WTC11 (cell line): ENCODE measurements around the gene CAMP. TPM values are rescaled to one million over a fixed set of nuclear protein-coding genes. Genes with fewer than 3 reads are reported as not detected.
"Not testable (repeated sequence)": the region's sequence is repeated elsewhere in the genome, so short reads cannot be mapped to it uniquely, and the experiment has no call there.

Experiments used
- ATAC-seq: fragments of 200-7000 bp; cut with Tn5 transposase; 2 replicates; pipeline ENCODE4 v1.10.0; 2021; ENCODE audit warnings: mild to moderate bottlenecking, moderate library complexity
- CTCF ChIA-PET: fragments of 300-600 bp; sonication (Branson Sonifier 250); formaldehyde crosslinking; loops from one replicate; lab custom pipeline; 2021; ENCODE audit warnings: antibody characterized with exemption; lab: Charles Lee
- POLR2A ChIA-PET: fragments of 350-600 bp; sonication (Branson Sonifier 250); formaldehyde crosslinking; loops from one replicate; lab custom pipeline; 2021; ENCODE audit warnings: antibody characterized with exemption; lab: Charles Lee
- DNase-seq: peaks from one replicate; pipeline ENCODE4 v3.0.0; 2021; ENCODE audit warnings: low spot score
- H3K27ac Mint-ChIP-seq: 2 replicates; pipeline ENCODE4 v1.8.0; 2021; ENCODE audit warnings: mixed read lengths
- H3K27me3 Mint-ChIP-seq: 2 replicates; pipeline ENCODE4 v1.8.0; 2021; ENCODE audit warnings: low read depth, mild to moderate bottlenecking, moderate library complexity, mixed read lengths
- H3K36me3 Mint-ChIP-seq: 2 replicates; pipeline ENCODE4 v1.8.0; 2021; ENCODE audit warnings: mixed read lengths
- H3K4me1 Mint-ChIP-seq: 2 replicates; pipeline ENCODE4 v1.8.0; 2022; ENCODE audit warnings: mixed read lengths
- H3K4me3 Mint-ChIP-seq: 2 replicates; pipeline ENCODE4 v1.8.0; 2021; ENCODE audit warnings: mild to moderate bottlenecking, moderate library complexity, mixed read lengths
- H3K9me3 Mint-ChIP-seq: 2 replicates; pipeline ENCODE4 v1.8.0; 2021; ENCODE audit warnings: mixed read lengths
- CREB1 ChIP-seq: sonication (generic); formaldehyde crosslinking; IDR thresholded peaks from 2 replicates; pipeline ENCODE4 v1.8.0; 2023; ENCODE audit warnings: mild to moderate bottlenecking, missing genetic modification reagents
- FOXK1 ChIP-seq: sonication (generic); formaldehyde crosslinking; IDR thresholded peaks from 2 replicates; pipeline ENCODE4 v1.8.0; 2022; ENCODE audit warnings: mild to moderate bottlenecking, moderate library complexity, missing genetic modification reagents
- JUN ChIP-seq: sonication (generic); formaldehyde crosslinking; IDR thresholded peaks from 2 replicates; pipeline ENCODE4 v1.8.0; 2023; ENCODE audit warnings: mild to moderate bottlenecking, missing genetic modification reagents
- NR2C2 ChIP-seq: sonication (generic); formaldehyde crosslinking; IDR thresholded peaks from 2 replicates; pipeline ENCODE4 v1.8.0; 2022; ENCODE audit warnings: mild to moderate bottlenecking, missing genetic modification reagents
- RORB ChIP-seq: fragments of 250-450 bp; sonication (Bioruptor Pico); IDR thresholded peaks from 2 replicates; pipeline ENCODE4 v1.9.0; 2021; ENCODE audit warnings: mild to moderate bottlenecking
- TP53 ChIP-seq: sonication (generic); formaldehyde crosslinking; IDR thresholded peaks from 2 replicates; pipeline ENCODE4 v1.8.1; 2023; ENCODE audit warnings: mild to moderate bottlenecking, missing genetic modification reagents
- total RNA-seq: library from RNA; stranded (reverse); gene quantifications from 3 replicates; pipeline ENCODE4 v1.2.3, GENCODE V29; 2021
- TF ChIP-seq, protein P1 (sequence below): sonication (generic); formaldehyde crosslinking; IDR thresholded peaks from 2 replicates; pipeline ENCODE4 v1.8.1; 2022; ENCODE audit warnings: missing genetic modification reagents, borderline replicate concordance
- TF ChIP-seq, protein P2 (sequence below): sonication (generic); formaldehyde crosslinking; IDR thresholded peaks from 2 replicates; pipeline ENCODE4 v1.8.1; 2023; ENCODE audit warnings: mild to moderate bottlenecking, moderate library complexity, missing genetic modification reagents
- TF ChIP-seq, protein P3 (sequence below): sonication (generic); formaldehyde crosslinking; IDR thresholded peaks from 2 replicates; pipeline ENCODE4 v1.8.1; 2023; ENCODE audit warnings: mild to moderate bottlenecking, missing genetic modification reagents, moderate library complexity
- TF ChIP-seq, protein P4 (sequence below): sonication (generic); formaldehyde crosslinking; IDR thresholded peaks from 2 replicates; pipeline ENCODE4 v1.8.0; 2023; ENCODE audit warnings: missing genetic modification reagents
- TF ChIP-seq, protein P5 (sequence below): sonication (generic); formaldehyde crosslinking; conservative IDR thresholded peaks from 2 replicates; pipeline ENCODE4 v1.8.1; 2023; ENCODE audit warnings: mild to moderate bottlenecking, low read depth, missing genetic modification reagents, moderate library complexity
- TF ChIP-seq, protein P6 (sequence below): sonication (generic); formaldehyde crosslinking; IDR thresholded peaks from 2 replicates; pipeline ENCODE4 v1.8.1; 2023; ENCODE audit warnings: mild to moderate bottlenecking, missing genetic modification reagents, borderline replicate concordance
- TF ChIP-seq, protein P7 (sequence below): sonication (generic); formaldehyde crosslinking; IDR thresholded peaks from 2 replicates; pipeline ENCODE4 v1.8.1; 2022; ENCODE audit warnings: mild to moderate bottlenecking, missing genetic modification reagents, moderate library complexity, borderline replicate concordance

CAMP gene
- total RNA-seq, 1 experiment from 2014 or later, result not detected

DNA sequence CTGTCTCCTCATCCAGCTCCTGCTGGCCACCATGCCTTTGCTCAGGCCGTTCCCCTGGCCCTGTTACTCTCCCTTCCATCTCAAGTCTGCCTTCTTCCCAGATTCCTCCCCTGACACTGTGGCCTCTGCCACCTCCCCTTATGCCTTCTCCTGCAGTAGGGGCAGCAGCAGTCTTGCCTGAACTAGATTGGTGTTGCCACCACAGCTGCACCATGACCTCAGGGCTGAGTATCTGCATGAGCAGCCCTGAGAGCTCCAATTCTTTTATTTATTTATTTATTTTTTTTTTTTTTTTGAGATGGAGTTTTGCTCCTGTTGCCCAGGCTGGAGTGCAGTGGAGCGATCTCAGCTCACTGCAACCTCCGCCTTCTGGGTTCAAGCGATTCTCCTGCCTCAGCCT is 13.8 kb upstream of the CAMP start:
- CTCF ChIA-PET, result interaction anchor here (0.8 kb wide), 1 partner anchor 227 kb away, joined by 3 read pairs; no protein-coding TSS in a partner anchor
- ATAC-seq, result no peak
- POLR2A ChIA-PET, result no interaction called here
- TF ChIP-seq, protein P1, sequence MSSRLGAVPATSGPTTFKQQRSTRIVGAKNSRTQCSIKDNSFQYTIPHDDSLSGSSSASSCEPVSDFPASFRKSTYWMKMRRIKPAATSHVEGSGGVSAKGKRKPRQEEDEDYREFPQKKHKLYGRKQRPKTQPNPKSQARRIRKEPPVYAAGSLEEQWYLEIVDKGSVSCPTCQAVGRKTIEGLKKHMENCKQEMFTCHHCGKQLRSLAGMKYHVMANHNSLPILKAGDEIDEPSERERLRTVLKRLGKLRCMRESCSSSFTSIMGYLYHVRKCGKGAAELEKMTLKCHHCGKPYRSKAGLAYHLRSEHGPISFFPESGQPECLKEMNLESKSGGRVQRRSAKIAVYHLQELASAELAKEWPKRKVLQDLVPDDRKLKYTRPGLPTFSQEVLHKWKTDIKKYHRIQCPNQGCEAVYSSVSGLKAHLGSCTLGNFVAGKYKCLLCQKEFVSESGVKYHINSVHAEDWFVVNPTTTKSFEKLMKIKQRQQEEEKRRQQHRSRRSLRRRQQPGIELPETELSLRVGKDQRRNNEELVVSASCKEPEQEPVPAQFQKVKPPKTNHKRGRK (CRISPR knock-in tag), result no peak
- TF ChIP-seq, protein P2, sequence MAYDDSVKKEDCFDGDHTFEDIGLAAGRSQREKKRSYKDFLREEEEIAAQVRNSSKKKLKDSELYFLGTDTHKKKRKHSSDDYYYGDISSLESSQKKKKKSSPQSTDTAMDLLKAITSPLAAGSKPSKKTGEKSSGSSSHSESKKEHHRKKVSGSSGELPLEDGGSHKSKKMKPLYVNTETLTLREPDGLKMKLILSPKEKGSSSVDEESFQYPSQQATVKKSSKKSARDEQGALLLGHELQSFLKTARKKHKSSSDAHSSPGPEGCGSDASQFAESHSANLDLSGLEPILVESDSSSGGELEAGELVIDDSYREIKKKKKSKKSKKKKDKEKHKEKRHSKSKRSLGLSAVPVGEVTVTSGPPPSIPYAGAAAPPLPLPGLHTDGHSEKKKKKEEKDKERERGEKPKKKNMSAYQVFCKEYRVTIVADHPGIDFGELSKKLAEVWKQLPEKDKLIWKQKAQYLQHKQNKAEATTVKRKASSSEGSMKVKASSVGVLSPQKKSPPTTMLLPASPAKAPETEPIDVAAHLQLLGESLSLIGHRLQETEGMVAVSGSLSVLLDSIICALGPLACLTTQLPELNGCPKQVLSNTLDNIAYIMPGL, result no peak
- TF ChIP-seq, protein P3, sequence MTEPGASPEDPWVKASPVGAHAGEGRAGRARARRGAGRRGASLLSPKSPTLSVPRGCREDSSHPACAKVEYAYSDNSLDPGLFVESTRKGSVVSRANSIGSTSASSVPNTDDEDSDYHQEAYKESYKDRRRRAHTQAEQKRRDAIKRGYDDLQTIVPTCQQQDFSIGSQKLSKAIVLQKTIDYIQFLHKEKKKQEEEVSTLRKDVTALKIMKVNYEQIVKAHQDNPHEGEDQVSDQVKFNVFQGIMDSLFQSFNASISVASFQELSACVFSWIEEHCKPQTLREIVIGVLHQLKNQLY, result no peak
- TF ChIP-seq, protein P4, sequence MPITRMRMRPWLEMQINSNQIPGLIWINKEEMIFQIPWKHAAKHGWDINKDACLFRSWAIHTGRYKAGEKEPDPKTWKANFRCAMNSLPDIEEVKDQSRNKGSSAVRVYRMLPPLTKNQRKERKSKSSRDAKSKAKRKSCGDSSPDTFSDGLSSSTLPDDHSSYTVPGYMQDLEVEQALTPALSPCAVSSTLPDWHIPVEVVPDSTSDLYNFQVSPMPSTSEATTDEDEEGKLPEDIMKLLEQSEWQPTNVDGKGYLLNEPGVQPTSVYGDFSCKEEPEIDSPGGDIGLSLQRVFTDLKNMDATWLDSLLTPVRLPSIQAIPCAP (CRISPR knock-in tag), result no peak
- TF ChIP-seq, protein P5, sequence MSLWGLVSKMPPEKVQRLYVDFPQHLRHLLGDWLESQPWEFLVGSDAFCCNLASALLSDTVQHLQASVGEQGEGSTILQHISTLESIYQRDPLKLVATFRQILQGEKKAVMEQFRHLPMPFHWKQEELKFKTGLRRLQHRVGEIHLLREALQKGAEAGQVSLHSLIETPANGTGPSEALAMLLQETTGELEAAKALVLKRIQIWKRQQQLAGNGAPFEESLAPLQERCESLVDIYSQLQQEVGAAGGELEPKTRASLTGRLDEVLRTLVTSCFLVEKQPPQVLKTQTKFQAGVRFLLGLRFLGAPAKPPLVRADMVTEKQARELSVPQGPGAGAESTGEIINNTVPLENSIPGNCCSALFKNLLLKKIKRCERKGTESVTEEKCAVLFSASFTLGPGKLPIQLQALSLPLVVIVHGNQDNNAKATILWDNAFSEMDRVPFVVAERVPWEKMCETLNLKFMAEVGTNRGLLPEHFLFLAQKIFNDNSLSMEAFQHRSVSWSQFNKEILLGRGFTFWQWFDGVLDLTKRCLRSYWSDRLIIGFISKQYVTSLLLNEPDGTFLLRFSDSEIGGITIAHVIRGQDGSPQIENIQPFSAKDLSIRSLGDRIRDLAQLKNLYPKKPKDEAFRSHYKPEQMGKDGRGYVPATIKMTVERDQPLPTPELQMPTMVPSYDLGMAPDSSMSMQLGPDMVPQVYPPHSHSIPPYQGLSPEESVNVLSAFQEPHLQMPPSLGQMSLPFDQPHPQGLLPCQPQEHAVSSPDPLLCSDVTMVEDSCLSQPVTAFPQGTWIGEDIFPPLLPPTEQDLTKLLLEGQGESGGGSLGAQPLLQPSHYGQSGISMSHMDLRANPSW (CRISPR knock-in tag), result no peak
- TF ChIP-seq NR2C2 (CRISPR knock-in tag) (no peak), TP53 (CRISPR knock-in tag) (no peak)
- TF ChIP-seq, all 79 proteins: peak for 0
- Mint-ChIP-seq H3K27me3 (peaks cover 17% of the 10 kb centered on the region), H3K36me3 (peaks cover 6% of the 10 kb centered on the region), H3K4me1 (no peaks in the 10 kb centered on the region), H3K4me3 (no peak overlapping the region), H3K9me3 (peaks cover 6% of the 10 kb centered on the region), H3K27ac (no peak overlapping the region)
- no peak for DNase-seq

DNA sequence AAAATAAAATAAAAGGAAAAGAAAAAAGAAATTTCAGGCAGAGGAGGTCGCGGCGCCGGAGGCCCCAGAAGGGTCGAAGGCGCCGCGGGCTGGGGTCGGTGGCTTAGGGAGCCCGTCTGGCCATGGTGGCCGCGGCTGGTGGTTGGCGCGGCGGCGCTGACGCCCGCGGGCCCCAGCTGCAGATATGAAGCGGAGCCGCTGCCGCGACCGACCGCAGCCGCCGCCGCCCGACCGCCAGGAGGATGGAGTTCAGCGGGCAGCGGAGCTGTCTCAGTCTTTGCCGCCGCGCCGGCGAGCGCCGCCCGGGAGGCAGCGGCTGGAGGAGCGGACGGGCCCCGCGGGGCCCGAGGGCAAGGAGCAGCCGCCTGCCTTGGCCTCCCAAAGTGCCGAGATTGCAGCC is 12.8 kb upstream of the CAMP start:
- H3K4me3 Mint-ChIP-seq, H3K4me1 Mint-ChIP-seq, CTCF ChIA-PET, ATAC-seq, POLR2A ChIA-PET, H3K36me3 Mint-ChIP-seq, H3K9me3 Mint-ChIP-seq, H3K27ac Mint-ChIP-seq, DNase-seq: not testable (repeated sequence)
- H3K27me3 Mint-ChIP-seq, result peaks cover 17% of the 10 kb centered on the region

DNA sequence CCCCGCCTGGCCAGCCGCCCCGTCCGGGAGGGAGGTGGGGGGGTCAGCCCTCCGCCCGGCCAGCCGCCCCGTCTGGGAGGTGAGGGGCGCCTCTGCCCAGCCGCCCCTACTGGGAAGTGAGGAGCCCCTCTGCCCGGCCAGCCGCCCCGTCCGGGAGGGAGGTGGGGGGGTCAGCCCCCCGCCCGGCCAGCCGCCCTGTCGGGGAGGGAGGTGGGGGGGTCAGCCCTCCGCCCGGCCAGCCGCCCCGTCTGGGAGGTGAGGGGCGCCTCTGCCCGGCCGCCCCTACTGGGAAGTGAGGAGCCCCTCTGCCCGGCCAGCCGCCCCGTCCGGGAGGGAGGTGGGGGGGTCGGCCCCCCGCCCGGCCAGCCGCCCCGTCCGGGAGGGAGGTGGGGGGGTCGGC is 11.5 kb upstream of the CAMP start:
- H3K4me3 Mint-ChIP-seq, H3K9me3 Mint-ChIP-seq, ATAC-seq, POLR2A ChIA-PET, H3K4me1 Mint-ChIP-seq, H3K27ac Mint-ChIP-seq, CTCF ChIA-PET, H3K36me3 Mint-ChIP-seq, DNase-seq: not testable (repeated sequence)
- H3K27me3 Mint-ChIP-seq, result peaks cover 17% of the 10 kb centered on the region

DNA sequence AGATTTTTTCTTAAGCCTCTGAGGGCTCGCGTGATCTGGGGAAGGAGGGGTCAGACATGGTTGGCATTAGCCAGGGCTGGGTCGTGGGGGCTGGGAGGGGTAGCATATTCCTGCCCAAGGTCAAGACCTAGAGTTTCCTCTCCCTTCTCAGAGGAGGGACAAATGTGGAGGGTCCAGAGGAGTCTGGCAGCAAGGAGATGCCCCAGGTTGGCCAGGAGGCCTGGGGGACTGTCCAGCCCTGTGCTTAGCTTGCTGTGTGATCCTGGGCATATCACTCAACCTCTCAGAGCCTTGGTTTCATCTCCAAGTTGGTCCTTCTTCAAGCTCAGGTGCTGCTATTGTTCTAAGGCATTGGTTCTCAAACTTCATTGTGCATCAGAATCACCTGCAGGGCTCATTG is 9.1 kb upstream of the CAMP start:
- Mint-ChIP-seq H3K4me3 (no peak overlapping the region), H3K27me3 (peaks cover 9% of the 10 kb centered on the region), H3K4me1 (no peaks in the 10 kb centered on the region), H3K27ac (no peak overlapping the region), H3K36me3 (peaks cover 6% of the 10 kb centered on the region), H3K9me3 (peaks cover 6% of the 10 kb centered on the region)
- ChIA-PET CTCF (no interaction called here), POLR2A (no interaction called here)
- ATAC-seq (no peak), DNase-seq (no peak)
- TF ChIP-seq CREB1 (CRISPR knock-in tag), result no peak
- TF ChIP-seq, protein P6, sequence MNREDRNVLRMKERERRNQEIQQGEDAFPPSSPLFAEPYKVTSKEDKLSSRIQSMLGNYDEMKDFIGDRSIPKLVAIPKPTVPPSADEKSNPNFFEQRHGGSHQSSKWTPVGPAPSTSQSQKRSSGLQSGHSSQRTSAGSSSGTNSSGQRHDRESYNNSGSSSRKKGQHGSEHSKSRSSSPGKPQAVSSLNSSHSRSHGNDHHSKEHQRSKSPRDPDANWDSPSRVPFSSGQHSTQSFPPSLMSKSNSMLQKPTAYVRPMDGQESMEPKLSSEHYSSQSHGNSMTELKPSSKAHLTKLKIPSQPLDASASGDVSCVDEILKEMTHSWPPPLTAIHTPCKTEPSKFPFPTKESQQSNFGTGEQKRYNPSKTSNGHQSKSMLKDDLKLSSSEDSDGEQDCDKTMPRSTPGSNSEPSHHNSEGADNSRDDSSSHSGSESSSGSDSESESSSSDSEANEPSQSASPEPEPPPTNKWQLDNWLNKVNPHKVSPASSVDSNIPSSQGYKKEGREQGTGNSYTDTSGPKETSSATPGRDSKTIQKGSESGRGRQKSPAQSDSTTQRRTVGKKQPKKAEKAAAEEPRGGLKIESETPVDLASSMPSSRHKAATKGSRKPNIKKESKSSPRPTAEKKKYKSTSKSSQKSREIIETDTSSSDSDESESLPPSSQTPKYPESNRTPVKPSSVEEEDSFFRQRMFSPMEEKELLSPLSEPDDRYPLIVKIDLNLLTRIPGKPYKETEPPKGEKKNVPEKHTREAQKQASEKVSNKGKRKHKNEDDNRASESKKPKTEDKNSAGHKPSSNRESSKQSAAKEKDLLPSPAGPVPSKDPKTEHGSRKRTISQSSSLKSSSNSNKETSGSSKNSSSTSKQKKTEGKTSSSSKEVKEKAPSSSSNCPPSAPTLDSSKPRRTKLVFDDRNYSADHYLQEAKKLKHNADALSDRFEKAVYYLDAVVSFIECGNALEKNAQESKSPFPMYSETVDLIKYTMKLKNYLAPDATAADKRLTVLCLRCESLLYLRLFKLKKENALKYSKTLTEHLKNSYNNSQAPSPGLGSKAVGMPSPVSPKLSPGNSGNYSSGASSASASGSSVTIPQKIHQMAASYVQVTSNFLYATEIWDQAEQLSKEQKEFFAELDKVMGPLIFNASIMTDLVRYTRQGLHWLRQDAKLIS (CRISPR knock-in tag), result no peak
- no peak for TF ChIP-seq FOXK1 (CRISPR knock-in tag)
- TF ChIP-seq, protein P7, sequence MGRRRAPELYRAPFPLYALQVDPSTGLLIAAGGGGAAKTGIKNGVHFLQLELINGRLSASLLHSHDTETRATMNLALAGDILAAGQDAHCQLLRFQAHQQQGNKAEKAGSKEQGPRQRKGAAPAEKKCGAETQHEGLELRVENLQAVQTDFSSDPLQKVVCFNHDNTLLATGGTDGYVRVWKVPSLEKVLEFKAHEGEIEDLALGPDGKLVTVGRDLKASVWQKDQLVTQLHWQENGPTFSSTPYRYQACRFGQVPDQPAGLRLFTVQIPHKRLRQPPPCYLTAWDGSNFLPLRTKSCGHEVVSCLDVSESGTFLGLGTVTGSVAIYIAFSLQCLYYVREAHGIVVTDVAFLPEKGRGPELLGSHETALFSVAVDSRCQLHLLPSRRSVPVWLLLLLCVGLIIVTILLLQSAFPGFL (CRISPR knock-in tag), result no peak
- TF ChIP-seq JUN, result no peak
- TF ChIP-seq RORB (CRISPR knock-in tag), result no peak
